Chondrocyte (in vitro differentiated cells): ENCODE data around the gene PRKCG. TPM values are rescaled to one million over a fixed set of nuclear protein-coding genes. Genes with fewer than 3 reads are reported as not detected.
"Not testable (repeated sequence)": the region's sequence is repeated elsewhere in the genome, so short reads cannot be mapped to it uniquely, and the experiment has no call there.

Experiments used
- DNase-seq: peaks from one replicate; pipeline ENCODE4 v3.0.0; 2021; ENCODE audit warnings: mixed read lengths, low spot score
- H3K27ac Mint-ChIP-seq: one replicate; pipeline ENCODE4 v1.8.0; 2021; ENCODE audit warnings: mild to moderate bottlenecking, moderate library complexity, mixed read lengths; ENCODE audit not compliant: unreplicated experiment
- H3K27me3 Mint-ChIP-seq: 2 replicates; pipeline ENCODE4 v1.8.0; 2021; ENCODE audit warnings: low read depth, mixed read lengths
- H3K36me3 Mint-ChIP-seq: 2 replicates; pipeline ENCODE4 v1.8.0; 2021; ENCODE audit warnings: low read depth, mixed read lengths
- H3K4me1 Mint-ChIP-seq: 2 replicates; pipeline ENCODE4 v1.8.0; 2021; ENCODE audit warnings: low read depth, mild to moderate bottlenecking, mixed read lengths
- H3K4me3 Mint-ChIP-seq: one replicate; pipeline ENCODE4 v1.8.0; 2021; ENCODE audit warnings: mild to moderate bottlenecking, moderate library complexity, mixed read lengths; ENCODE audit not compliant: unreplicated experiment
- H3K9me3 Mint-ChIP-seq: 2 replicates; pipeline ENCODE4 v1.8.0; 2021; ENCODE audit warnings: low read depth, mixed read lengths
- CTCF ChIP-seq: fragments of 200-600 bp; sonication (generic); IDR thresholded peaks from 2 replicates; pipeline ENCODE4 v1.5.0; 2021; ENCODE audit warnings: antibody characterized with exemption, mild to moderate bottlenecking, moderate library complexity
- long read RNA-seq: library from polyadenylated mRNA; stranded (forward); transcript quantifications from one replicate; pipeline ENCODE4 v2.0.0, GENCODE V29; 2021
- total RNA-seq: library from RNA; stranded (reverse); gene quantifications from 3 replicates; pipeline ENCODE4 v1.2.1, GENCODE V29; 2021

Gene PRKCG
- total RNA-seq, result 0.15 to 0.56 TPM in 2 of 3 replicates, not detected in the other
- long read RNA-seq, result 0 reads

GRCh38 chr19:53881482-53882390 lies at the start of gene PRKCG:
Gene PRKCG, plus strand, starts transcription at chr19:53882197. Its CDS starts 298 bp downstream, at chr19:53882495.
- Mint-ChIP-seq H3K27me3 (peaks cover 29% of the 10 kb centered on the region), H3K36me3 (peaks cover 7% of the 10 kb centered on the region), H3K9me3 (no peaks in the 10 kb centered on the region), H3K27ac (no peak within 1 kb of the TSS), H3K4me1 (peaks cover 13% of the 10 kb centered on the region), H3K4me3 (peak within 1 kb of the TSS; percentile 41)
- TF ChIP-seq CTCF, result peak; percentile 74
- DNase-seq, result no peak

- H3K27ac Mint-ChIP-seq, DNase-seq, H3K4me1 Mint-ChIP-seq, H3K4me3 Mint-ChIP-seq, H3K9me3 Mint-ChIP-seq, H3K36me3 Mint-ChIP-seq: not testable (repeated sequence)
- peaks cover 56% of the 10 kb centered on the region for H3K27me3 Mint-ChIP-seq
Observed at GRCh38 chr19:53832861-53833260, 49.1 kb upstream of the PRKCG start.

GRCh38 chr19:53838446-53838845 lies 43.6 kb upstream of the PRKCG start:
- H3K9me3 Mint-ChIP-seq, H3K36me3 Mint-ChIP-seq, H3K4me3 Mint-ChIP-seq, H3K27ac Mint-ChIP-seq, DNase-seq, H3K4me1 Mint-ChIP-seq: not testable (repeated sequence)
- H3K27me3 Mint-ChIP-seq, result peaks cover 21% of the 10 kb centered on the region

- not testable (repeated sequence) for H3K9me3 Mint-ChIP-seq, H3K4me3 Mint-ChIP-seq, H3K27ac Mint-ChIP-seq, H3K4me1 Mint-ChIP-seq, H3K36me3 Mint-ChIP-seq, H3K27me3 Mint-ChIP-seq, DNase-seq
Observed at GRCh38 chr19:53840241-53840640, 41.8 kb upstream of the PRKCG start.

- H3K4me3 Mint-ChIP-seq, H3K9me3 Mint-ChIP-seq, DNase-seq, H3K27me3 Mint-ChIP-seq, H3K36me3 Mint-ChIP-seq, H3K4me1 Mint-ChIP-seq: not testable (repeated sequence)
- H3K27ac Mint-ChIP-seq, result peak overlapping the region; percentile 8
Observed at GRCh38 chr19:53840914-53841313, 41.1 kb upstream of the PRKCG start.

GRCh38 chr19:53844849-53845246 lies 37.1 kb upstream of the PRKCG start:
- no peak overlapping the region for H3K27ac Mint-ChIP-seq
- H3K4me3 Mint-ChIP-seq, result no peak overlapping the region
- no peak for TF ChIP-seq CTCF
- H3K36me3 Mint-ChIP-seq, result no peaks in the 10 kb centered on the region
- peaks cover 16% of the 10 kb centered on the region for H3K4me1 Mint-ChIP-seq
- H3K27me3 Mint-ChIP-seq, result peaks cover 5% of the 10 kb centered on the region
- H3K9me3 Mint-ChIP-seq, result no peaks in the 10 kb centered on the region
- DNase-seq, result no peak

GRCh38 chr19:53847555-53847954 lies 34.4 kb upstream of the PRKCG start:
- Mint-ChIP-seq H3K4me3 (no peak overlapping the region), H3K4me1 (peaks cover 6% of the 10 kb centered on the region), H3K36me3 (no peaks in the 10 kb centered on the region), H3K27ac (no peak overlapping the region), H3K9me3 (no peaks in the 10 kb centered on the region), H3K27me3 (peaks cover 5% of the 10 kb centered on the region)
- TF ChIP-seq CTCF, result no peak
- no peak for DNase-seq
